Stimulated activated CD8-positive, alpha-beta memory T cell treated with anti-CD3 and anti-CD28 coated beads, Interleukin-12 subunit alpha, Interleukin-12 subunit beta, amount 100 ng/mL, for 24 hours (primary cell): ENCODE measurements around the gene LSP1.
"Not testable (repeated sequence)": the region's sequence is repeated elsewhere in the genome, so short reads cannot be mapped to it uniquely, and the experiment has no call there.

Experiments used
- DNase-seq: peaks from one replicate; pipeline ENCODE4 v3.0.0-alpha.2; 2020; ENCODE audit errors: extremely low read depth

The LSP1 gene

DNA sequence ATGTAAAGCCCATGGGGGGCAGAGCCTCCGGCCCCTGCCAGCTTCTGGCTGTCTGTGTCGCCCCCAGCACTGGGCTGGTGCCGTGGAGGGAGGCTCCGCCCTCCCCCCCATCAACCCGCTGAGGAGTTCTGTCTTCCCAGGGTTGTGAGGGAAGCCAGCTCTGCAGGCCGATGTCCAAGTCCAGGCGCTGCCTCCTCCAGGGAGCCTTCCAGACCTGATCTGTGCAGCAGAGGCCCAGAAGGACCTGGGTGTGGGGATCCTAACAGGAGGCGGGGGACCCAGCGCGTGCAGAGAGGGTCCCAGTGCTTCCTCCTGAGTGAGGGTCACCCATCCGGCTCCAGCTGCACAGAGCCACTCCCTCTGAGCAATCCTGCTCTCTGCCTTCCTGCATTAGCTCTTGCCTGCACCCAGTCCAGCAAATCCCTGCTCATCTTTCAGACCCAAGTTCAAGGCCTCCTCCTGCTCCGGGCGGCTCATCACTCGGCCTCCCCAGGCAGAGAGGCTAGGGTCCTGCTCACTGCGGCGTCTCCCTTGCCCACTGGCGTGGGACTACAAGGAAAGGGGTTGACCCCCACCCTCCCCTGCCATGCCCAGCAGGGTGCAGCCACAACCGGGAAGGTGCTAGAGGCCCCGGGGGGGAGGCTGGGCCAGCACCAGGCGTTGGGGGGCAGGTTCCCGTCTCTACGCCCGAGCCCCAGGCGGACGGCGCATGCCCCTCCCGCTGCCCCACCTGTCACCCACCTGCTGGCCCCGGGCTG is 22.4 kb downstream of the LSP1 start:
- no peak for DNase-seq

DNA sequence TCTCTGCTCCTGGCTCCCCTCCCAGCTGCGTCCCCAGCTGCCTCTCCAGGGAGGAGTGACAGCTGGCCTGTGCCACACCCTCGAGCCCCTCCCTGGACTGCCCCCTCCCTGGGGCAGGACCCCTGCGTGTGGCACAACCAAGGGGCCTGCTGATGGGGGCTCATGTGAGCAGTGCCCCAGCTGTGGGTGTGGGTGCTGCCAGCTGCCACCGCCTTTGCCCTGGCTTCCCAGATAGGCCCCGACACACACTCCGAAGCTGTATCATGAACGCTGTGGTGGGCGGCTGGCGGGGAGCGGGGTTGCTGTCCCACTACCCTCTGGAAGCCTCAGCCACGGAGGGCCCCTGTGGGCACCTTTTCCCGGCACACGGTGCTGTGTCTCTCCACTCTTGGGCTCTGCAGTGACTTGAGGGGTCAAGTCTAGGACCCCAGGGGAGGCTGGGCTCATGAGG is 23.0 kb downstream of the LSP1 start:
- not testable (repeated sequence) for DNase-seq

DNA sequence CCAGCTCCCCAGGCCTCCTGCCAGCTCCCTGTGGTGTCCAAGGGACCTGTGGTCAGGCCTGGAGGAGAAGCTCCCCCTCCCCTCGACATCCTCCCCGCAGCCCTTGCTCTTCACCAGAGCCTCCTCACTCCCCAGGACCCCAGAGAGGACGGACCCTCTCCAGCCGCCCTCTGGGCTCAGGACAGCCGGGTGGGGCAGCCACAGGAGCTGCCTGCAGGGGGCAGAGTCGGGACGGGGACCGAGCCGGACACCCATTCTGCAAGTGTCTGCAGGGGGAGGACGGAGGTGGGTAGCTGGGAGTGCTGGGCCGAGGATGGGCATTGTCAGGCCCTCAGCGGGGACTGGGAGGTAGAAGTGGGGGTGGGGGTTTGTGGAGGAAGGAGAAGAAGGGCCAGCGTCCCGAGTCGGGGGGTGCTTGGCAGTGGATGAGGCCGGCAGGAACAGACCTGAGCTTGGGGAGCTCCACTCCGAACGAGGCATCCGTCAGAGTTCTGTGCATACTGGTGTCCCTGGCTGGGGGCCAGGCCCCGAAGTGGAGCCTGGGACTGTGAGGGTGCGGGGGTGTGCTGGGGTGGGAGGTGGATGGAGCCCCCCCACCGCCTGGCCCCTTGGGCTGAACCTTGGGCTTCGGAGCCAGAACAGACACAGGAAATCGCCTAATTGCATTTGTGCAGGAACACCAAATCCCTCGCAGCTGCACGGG is 23.6 kb downstream of the LSP1 start:
- no peak for DNase-seq

DNA sequence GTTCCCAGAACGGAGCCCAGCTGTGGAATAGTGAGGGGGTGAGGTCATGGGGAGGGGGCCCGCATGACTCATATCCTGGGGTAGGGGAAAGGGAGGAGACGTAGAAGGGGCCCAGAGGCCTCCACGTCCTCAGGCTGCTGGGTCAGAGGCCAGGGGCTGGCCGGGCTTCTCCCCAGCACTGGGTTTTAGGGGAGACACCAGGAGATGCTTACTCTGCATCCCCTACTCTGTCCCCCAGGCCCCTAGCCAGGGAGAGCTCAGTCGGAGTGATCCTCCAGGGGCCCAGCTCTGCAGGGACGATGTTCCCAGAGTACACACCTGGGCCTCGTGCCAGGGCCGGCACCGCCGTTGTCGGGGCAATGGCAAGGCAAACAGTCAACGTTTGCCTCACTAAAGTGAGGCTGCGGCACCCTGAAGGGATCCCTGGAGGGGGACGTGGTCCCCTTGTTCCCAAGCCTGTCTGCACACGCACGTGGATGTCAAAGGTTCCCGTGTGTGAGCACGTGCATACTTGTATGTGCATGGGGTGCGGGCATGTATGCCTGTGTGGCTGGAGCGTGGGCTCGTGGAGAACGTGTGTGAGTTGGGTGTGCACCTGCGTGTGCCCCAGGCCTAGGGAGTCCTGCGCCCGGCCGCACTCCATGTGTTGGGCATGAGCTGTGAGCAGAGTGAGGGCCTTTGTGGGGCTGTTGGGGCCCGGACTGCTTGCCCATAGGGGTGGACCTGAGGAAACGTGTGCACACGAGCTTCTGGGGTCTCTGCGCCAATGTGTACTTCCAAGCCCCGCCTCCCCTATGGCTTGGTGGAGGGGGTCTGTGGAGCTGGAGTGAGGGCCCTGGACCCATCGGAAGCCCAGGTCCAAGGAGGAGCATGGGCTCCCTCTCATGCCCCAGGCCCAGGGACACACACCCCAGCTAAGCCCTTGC is 24.6 kb downstream of the LSP1 start:
- no peak for DNase-seq

DNA sequence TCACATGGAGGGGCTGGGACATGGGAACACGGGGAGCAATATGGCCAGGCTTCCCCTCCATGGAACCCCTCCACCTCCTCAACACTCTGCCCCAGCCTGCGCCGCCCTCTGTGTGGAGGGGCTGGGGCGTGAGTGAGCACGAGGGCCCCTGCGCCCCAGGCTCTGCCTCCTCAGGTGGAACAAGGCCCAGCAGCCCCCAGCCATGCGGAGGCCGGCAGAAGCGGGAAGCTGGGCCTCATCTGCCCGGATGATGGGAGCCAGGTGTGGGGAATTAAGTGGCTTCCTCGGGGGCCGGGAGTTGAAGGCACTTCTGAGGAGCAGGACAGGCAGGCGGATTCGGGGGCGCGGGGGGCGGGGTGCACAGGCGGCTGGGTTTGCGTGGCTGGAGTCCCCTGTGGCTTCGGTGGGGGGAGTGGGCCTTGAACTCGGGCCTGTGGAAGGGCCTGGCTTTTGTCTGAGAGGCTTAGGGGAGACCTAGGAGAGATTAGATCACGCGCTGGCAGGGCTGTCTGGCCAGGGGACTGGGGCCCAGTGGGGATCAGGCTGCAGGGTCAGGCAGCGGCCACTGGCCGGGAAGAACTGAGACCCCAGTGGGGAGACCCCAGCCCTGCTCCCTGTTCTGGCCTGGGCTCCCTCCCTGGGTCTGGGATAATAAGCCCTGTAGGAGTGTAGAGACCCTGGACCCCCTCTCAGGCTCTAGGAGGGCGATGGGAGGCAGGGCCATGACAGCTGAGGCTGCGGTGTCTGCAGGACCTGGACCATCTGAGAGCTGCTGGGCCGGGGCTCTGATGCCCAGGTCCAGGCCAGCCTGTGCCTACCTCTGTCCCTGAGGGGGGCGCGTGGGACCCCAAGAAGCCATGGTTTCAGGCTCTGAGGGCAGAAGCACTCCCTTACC is 25.5 kb downstream of the LSP1 start:
- DNase-seq: no peak

DNA sequence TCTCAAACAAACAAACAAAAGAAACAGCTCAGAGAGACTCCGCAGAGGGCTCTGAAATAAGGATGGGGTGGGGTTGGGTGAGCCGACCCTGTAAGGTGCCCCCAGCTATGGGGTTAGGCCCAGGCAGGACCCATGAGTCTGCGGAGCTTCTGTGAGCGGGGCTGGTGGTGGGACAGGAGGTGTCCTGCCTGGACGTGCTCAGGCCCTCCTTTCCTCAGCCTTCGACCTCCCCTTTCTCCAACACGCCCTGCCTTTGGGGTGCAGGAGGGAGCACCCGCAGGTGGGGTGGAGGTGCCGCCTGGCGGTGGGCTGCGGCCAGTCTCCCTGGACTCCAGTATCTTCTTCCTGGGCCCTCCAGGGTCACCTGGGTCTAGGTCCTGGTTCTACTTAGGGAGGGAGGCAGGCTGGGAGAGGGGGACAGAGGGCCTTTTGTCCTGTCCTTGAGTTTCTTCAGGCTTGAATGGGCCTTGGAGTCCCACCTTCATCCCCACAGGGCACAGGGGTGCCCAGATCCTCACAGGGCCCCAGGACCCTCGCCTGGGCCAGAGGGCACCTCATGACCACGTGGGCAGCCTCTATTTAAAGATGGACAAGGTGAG is 26.6 kb downstream of the LSP1 start:
- DNase-seq: no peak

DNA sequence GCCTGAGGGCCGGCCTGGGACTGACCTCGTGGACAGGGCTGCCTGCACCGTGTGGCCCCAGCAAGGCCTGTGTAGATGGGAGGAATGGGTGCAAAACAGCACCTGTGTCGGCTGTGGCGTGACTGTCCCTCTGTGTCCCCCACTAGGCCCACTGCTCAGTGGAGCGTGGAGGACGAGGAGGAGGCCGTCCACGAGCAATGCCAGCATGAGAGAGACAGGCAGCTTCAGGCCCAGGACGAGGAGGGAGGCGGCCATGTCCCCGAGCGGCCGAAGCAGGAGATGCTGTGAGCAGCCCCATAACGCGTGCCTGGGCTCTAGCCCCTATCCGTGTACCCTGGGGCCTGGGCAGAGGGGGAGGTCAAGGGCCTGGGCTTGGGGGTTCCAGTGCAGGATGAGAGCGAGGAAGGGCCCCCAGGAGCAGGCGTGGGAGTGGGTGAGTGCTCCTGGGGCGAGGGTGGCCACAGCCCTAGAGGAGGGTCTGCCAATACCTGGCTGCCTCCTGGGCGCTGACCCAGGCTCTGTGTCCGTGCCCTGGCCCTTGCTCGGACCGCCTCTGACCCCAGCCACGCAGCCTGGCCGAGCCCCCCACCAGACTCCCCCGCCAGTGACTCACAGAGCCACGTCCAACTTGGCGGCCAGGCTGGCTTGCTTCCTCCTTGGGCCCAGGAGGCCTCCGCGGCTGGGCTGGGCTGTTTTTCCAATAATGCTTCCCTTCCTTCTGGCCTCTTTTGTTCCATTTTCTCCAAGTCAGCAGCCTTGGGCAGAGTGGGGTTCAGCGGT is 27.2 kb downstream of the LSP1 start:
- no peak for DNase-seq

DNA sequence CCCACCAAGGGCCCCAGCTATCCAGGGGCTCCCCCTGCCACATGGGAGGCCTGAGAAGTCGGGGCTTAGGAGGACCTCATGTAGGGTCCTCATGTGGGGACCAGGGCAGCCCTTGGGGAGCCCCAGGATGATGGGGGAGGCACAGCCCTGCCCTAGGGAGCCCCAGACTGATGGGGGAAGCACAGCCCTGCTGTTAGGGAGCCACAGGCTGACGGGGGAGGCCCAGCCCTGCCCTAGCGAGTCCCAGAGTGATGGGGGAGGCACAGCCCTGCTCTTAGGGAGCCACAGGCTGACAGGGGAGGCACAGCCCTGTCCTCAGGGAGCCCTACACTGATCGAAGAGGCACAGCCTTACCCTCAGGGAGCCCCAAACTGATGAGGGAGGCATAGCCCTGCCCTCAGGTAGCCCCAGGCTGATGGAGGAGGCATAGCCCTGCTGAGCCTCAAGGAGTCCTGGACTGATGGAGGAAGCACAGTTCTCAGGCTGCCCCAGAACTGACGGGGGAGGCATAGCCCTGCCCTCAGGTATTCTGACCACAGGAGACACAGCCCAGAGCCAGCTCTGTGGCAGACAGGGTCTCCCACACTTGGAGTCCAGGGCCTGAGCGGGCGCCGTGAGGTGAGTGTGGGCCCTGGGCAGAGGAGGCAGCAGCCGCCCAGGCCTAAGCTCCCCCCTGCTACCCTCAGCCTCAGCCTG is 28.0 kb downstream of the LSP1 start:
- DNase-seq: no peak

DNA sequence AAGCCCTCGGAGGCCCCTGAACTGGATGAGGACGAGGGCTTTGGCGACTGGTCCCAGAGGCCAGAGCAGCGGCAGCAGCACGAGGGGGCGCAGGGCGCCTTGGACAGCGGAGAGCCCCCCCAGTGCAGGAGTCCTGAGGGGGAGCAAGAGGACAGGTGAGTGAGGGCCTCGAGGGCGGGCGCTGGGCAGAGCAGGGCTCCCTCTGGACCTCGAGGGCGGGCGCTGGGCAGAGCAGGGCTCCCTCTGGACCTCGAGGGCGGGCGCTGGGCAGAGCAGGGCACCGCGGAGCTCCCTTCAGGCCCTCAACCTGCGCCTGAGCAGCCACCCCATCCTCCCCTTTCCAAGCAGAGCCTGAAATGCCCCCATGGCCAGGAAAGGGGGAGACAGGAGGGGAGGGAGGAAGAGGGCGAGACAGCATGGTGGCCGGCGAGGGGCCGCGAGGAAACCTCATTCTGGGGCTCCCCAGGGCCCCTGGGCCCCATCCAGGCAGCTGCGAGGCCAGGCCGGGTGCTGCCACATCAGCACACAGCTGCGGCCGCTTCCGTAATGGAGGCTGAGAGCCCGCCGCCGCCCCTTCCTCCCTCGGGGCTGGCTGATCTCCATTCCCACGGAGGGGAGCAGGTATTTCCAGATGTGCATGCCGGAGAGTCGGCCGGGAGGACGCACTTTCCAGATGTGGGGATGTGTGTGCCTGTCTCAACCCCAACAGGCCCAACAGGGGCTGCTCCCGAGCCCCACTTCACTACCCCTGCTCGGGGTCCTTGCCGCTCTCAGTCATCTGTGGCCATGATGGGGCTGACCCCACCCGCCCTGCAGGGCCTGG is 28.8 kb downstream of the LSP1 start:
- no peak for DNase-seq

DNA sequence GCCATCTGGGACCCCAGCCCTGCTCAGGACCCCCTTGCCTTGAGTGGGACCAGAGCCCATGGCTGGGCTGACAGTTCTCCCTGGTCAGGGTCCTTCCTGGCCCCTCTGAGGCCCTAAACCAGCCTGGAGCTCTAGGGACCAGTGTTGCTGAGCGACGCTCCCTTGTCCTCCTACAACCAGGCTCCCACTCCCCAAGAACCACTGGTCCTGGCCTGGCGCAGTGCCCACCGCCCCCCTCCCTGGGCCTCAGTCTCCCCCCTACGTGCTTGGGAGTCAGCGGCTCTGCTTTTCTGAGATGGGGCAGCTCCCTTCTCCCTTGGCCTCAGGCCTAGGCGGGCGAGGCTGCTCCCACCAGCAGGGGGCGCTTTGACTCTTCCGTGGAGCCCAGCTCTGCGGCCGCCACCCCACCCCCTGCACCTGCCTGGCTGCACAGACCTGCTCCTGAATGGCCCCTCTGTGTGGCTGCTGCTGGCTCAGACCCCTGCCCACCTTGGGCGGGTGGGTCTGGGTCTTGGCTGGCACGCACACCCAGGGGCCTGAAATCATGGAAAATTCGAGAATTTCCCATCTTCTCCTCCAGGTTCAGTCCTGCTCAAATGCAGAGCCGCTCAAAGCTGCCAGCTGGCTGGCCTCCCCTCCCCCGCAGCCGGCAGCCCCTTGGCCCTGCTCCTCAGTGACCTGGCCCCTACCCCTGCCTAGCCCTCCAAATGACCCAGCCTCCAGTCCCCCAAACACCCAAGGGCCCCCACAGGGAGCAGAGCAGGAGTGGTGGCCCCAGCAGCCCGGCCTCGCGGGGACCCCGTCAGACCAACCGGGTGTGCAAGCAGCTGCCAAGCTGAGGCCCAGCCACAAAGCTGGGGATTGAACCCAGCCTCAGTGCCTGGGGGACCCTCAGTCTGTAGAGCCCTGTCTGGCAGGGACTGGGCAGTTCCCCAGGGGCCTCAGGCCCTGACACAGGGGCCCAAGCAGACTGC is 29.7 kb downstream of the LSP1 start:
- peak; percentile 65 for DNase-seq

DNA sequence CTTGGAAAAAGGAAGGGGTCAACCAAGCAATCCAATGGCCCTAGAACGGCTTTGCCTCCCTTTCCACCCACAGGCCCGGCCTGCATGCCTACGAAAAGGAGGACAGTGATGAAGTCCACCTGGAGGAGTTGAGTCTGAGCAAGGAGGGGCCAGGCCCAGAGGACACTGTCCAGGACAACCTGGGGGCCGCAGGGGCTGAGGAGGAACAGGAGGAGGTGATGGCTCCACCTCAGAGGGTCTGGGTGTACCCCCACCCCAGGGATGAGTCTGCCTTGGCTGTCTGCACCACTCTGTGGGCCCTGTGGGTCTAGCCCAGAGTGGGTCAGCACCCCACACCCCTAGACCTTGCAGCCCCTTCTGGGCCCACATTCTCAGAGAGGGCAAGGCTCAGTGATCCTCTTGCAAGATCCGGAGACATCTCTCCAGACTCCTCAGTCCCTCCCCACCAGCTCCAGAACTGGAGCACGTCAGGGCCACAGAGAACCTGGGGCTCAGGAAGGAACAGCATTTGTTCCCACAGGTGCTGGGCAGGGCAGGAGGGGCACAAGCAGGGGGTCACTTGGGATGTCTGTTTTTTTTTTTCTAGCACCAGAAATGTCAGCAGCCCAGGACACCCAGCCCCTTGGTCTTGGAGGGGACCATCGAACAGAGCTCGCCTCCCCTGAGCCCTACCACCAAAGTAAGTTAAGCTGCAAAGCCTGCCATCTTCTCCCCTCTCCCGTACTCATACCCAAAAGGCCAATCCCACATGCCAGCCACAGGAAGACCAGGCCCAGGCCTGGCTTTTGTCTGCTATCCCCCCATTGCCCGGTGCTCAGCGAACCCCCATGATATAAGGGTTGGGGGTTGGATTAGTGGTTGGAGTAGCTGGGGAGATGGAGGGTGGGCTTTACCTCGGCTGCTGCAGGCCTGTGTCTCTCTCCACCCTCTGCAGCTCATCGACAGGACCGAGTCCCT is 30.7 kb downstream of the LSP1 start:
- no peak for DNase-seq

DNA sequence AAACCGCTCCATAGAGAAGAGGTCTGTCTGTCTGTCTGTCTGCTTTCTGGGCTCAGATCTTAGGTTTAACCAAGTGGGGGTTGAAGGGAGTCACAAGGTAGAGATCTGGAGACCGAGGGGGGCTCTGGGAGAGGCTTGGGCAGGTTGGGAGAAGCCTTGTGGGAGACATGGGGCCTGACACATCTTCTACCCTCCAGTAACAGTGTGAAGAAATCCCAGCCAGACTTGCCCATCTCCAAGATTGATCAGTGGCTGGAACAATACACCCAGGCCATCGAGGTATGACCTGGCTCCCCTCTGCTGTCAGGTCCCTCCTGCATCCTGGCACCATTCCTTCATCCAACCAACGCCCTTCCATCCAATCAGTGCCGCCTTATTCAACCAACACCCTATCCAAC is 31.4 kb downstream of the LSP1 start:
- DNase-seq: no peak

DNA sequence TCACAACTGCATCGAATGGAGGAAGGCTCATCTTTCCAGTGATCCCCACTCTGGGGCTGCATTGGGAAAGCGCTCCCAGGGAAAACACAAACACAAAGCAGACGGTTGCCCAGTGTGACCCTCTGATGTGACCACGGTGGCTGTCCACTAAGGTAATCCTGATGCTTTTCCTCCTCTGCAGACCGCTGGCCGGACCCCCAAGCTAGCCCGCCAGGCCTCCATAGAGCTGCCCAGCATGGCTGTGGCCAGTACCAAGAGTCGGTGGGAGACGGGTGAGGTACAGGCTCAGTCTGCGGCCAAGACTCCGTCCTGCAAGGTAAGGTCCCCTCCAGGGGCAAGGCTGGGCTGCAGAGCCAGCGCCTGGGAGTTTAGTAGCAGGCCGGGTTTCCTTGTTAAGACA is 33.7 kb downstream of the LSP1 start:
- not testable (repeated sequence) for DNase-seq

DNA sequence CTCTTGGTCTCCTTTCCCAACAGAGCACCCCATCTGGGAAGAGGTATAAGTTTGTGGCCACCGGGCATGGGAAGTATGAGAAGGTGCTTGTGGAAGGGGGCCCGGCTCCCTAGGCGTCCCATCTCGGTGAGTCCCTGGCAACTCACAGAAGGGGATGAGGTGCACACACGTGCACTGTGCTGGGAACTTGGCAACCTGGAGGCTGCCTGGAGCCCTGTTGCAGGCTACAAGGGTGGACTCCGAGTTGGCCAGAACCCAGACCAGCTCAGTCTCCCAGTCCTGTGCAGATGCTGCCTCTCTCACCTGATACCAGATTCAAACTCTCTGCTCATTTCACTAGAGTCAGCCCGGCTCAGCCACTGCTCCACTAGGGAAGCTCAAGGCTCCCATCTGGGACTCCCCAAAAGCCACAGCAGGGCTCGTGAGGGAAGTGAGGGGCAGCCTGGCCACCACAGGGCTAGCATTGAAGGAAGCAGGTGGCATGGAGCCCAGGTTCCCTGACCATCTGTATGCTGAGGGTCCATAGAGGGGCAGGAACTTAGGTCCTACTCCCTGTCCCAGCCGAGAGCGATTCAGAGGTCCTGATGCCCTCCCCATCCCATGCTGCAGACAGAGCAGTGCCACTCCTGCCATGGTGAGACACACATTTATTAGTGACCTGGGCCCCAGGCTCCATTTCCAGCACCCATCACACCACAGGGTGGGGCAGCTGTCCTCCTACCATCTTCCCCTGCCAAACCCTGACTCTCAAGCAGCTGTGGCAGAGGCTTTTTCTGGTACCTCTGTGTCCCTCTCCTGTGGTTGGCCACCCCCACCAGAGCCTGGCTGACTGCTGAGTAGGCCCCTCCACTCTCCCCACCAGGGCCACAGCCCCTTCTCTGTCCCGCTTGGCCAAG is 34.8 kb downstream of the LSP1 start:
- DNase-seq: no peak

DNA sequence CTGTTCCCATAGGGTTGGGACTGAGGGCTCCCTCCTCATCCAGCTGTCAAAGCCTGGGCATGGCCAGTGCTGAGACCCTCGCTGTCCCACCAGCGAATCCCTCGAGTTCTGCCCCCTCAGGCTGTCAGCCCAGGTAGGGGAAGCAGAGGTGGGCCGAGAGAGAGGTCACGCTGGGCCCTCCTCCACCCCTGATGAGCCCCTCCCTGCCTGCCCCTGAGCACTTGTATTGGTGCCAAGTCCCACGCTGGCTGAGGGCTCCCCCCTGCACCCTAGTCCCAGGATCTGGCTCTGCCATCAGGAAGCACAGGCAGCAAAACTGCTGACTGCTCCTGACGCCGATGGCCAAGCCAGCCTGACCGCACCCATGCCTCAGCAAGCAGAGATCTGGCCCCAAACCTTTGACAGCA is 35.5 kb downstream of the LSP1 start:
- no peak for DNase-seq
